ENCODE measurements around the gene OR13J1.

DNA sequence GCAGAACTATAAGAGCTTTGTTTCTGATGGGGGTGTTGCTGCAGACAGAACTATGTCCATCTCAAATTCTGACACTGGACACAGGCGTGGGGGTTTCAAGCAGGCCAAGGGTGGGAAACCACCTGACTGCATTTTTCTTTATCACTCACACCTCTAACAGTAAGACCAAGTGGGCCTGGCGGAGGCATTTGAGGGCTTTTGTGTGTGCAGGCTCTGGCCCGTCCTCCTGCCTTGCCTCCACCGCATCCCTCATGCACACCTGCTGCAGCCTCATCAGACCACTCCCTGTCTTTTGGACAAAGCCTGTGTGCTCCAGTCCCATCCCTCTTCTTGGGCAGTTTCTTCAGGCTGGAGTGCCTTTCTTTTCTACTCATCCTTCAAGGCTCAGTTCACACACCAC is 7.9 kb downstream of the OR13J1 start:
- TF ChIP-seq, protein P1, sequence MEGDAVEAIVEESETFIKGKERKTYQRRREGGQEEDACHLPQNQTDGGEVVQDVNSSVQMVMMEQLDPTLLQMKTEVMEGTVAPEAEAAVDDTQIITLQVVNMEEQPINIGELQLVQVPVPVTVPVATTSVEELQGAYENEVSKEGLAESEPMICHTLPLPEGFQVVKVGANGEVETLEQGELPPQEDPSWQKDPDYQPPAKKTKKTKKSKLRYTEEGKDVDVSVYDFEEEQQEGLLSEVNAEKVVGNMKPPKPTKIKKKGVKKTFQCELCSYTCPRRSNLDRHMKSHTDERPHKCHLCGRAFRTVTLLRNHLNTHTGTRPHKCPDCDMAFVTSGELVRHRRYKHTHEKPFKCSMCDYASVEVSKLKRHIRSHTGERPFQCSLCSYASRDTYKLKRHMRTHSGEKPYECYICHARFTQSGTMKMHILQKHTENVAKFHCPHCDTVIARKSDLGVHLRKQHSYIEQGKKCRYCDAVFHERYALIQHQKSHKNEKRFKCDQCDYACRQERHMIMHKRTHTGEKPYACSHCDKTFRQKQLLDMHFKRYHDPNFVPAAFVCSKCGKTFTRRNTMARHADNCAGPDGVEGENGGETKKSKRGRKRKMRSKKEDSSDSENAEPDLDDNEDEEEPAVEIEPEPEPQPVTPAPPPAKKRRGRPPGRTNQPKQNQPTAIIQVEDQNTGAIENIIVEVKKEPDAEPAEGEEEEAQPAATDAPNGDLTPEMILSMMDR (IDR thresholded peaks at IDR 0.05) = no peak
- TF ChIP-seq POLR2A (IDR thresholded peaks at IDR 0.05) (no peak), POLR2AphosphoS5 (IDR thresholded peaks at IDR 0.05) (no peak)

Data from breast epithelium (tissue), 3 donors.